NCI-H187 treated with DMSO at 0.1 percent for 48 hours (cell line): ENCODE results near the gene C16orf87.

Experiments used
- DNase-seq: peaks from one replicate; lab custom pipeline; 2025; lab: John Stamatoyannopoulos, UW

Gene C16orf87

DNA sequence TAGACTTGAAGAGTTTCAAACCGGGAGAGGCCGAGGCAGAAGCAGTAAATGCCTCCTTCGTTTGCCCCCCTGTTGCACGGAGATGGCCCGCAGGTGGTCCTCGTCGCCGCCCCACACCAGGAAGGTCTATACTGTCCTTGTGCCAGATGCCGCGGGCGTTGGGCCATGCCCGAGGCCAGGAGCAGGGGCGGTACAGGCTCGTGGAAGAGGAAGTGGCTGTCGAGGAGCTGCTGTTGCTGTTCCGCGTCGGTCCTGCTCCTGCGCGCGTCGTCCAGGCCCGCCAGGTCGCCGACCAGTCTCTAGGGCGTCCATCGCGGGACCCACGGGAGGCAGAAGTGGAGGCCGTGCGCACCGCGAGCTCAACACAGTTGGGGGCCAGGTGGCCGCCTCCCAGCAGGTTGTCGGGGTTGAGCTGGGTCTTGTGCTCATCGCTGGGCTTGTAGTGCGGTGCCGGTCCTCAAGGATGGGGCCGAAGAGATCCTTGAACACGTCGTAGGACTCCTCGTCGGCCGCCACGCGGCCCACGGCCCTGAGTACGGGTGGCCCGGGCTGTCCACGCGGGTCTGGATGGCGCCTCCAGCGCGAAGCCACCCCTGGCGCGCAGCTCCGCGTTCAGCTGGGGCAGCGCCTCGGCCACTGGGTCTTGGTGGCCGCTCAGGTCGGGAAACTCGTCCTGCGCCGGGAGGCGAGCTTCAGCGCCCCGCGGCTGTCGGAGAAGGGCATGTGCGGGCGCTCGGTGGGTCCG lies 13.1 kb upstream of the C16orf87 start:
- DNase-seq: no peak

DNA sequence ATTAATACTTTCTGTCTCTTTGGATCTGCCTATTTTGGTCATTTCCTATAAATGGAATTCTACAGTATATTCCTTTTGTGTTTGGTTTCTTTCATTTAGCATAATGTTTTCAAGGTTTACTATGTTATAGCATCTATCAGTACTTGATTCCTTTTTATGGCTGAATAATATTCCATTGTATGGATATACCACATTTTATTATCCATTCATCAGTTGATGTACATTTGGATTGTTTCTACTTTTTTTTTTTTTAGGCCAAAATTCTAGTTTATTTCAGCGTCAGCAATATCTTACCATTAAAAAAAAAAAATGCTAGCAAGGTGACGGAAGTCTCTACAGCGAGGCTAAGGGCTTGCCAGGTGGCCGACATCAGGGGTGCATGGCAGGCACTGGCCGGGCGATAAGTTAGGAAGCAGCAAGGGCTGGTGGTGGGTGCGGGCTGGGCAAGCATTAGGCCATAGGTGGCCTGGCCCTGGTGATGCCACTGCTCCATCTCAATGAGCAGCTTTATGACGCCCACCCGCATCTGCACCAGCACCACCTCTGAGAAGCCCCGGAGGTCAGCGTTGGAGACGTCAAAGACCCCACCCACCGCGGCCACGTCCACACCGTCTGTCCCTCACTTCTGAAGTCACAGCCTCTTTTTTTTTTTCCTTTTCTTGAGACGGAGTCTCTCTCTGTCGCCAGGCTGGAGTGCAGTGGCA lies 11.4 kb upstream of the C16orf87 start:
- no peak for DNase-seq

DNA sequence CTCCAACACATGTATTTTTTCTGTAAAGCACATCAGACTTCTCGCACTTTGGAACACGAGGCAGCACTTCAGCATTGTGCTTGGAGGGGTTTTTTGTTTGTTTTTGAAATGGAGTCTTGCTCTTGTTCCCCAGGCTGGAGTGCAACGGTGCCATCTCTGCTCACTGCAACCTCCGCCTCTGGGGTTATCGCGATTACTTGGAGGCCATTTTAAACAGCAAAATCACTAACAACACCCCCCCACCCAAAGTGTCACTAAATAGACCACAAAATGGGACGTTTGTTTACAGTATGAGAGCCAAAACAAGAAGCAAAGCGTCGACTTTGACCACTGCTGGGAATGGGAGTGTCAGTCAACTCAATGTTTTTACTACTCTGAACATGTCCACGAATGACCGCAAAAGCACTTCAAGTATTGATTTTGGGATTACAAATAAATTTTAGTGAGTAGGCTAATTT lies 9.0 kb upstream of the C16orf87 start:
- no peak for DNase-seq

DNA sequence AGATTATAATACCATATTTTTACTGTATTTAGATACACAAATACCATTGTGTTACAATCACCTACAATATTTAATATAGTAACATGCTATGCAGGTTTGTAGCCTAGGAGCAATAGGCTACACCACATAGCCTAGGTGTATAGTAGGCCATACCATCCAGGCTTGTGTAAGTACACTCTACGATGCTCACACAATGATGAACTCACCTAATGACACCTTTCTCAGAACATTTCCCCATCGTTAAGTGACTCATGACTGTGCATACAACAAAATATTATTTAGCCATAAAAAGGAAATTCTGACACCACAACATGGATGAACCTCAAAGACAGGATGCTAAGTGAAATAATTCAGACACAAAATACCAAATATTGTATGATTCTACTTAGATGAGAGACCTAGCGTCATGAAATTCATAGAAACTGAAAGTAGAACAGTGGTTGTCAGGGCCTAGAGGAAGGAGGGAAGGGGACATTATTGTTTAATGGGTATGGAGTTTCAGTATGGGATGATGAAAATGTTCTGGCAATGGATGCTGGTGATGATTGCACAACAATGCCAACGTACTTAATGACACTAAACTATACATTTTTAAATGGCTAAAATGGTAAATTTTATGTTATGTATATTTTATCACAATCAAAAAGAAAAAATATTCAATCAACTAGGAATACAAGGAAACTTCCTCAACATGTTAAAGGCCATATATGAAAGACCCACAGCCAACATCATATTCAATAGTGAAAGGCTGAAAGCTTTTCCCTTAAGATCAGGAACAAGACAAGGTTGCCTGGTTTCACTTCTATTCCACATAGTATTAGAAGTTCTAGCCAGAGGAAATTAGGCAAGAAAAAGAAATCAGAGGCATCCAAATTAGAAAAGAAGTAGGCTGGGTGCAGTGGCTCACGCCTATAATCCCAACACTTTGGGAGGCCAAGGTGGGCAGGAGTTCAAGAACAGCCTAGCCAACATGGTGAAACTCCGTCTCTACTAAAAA lies 5.9 kb upstream of the C16orf87 start:
- no peak for DNase-seq

- no peak for DNase-seq
Observed at GRCh38 chr16:46833460-46833800, 2.5 kb upstream of the C16orf87 start.

GRCh38 chr16:46832757-46833459 lies 1.9 kb upstream of the C16orf87 start:
- no peak for DNase-seq

DNA sequence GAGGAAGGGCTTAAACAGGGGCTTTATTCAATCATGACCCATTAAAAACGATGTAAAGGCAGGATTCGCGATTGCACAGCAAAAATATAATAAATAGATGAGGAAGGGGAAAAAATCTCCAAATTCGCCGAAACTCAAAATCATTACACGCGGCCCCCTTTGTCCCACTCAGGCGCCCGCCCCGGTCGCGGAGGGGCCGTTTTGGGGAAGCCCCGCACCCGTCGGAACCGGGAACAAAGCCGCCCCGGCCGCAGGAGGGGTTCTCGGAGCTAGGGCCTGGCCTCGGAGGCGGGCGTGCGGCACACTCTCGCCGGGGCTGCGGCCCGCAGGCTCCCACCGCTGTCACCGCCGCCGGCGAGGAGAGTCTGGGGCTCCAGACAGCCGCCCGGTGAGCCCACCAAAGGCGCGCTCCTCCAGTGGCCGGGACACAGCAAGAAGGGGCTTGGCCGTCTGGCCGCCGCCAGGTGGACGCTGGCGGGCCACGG lies 521 bp downstream of the C16orf87 start:
- no peak for DNase-seq

DNA sequence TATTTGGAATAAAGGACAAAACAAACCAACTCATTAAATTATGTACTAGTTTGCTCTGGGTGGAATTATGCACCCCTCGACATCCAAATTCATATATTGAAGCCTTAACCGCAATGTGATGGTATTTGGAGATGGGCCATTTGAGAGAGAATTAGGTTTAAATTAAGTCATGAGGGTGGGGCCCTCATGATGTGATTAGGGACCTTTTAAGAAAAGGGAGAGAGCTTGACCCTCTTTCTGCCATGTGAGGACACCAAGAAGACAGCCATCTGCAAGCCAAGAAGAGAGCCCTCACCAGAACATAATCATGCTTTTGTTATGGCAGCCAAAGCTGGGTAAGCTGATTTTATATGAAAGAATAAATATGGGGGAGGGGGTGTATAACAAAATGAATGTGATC lies 2.0 kb downstream of the C16orf87 start:
- no peak for DNase-seq

DNA sequence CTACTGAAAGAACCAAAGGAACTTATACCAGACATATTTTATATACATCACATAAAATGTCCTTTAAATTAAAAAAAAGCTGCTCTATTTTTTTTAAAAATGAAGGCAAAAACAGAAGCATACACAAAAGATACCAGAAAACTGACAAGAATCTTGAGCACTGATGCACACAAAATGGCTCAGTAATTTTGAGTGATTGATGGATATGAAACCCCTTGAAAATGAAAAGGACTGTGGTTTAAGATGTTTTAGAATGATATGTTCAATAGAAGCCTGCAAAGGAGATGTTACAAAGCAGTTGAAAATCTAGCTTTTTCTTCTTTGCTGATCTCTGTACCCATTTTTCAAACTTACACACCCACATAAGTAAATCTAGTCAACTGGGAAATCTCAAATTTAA lies 2.7 kb downstream of the C16orf87 start:
- DNase-seq: no peak

GRCh38 chr16:46826631-46827030 lies 4.3 kb downstream of the C16orf87 start:
- DNase-seq: no peak

GRCh38 chr16:46822270-46822669 lies 8.7 kb downstream of the C16orf87 start:
- no peak for DNase-seq

- DNase-seq: no peak
Observed at GRCh38 chr16:46817961-46818360, 13.0 kb downstream of the C16orf87 start.

DNA sequence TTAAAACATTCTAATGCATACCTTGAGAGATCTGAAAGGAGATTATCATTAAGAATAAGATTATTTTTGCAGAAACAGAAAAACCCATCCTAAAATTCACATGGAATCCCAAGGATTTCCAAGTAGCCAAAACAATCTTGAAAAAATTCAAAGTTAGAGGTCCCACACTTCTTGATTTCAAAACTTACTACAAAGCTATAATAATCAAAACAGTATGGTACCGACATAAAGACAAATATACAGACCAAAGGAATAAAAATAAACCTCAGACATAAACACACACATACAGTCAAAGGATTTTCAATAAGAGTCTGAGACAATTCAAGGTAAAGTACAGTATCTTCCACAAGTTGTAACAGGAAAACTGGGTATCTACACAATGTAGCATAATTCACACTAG lies 16.2 kb downstream of the C16orf87 start:
- no peak for DNase-seq

- DNase-seq: no peak
Observed at GRCh38 chr16:46813611-46814010, 17.4 kb downstream of the C16orf87 start.

DNA sequence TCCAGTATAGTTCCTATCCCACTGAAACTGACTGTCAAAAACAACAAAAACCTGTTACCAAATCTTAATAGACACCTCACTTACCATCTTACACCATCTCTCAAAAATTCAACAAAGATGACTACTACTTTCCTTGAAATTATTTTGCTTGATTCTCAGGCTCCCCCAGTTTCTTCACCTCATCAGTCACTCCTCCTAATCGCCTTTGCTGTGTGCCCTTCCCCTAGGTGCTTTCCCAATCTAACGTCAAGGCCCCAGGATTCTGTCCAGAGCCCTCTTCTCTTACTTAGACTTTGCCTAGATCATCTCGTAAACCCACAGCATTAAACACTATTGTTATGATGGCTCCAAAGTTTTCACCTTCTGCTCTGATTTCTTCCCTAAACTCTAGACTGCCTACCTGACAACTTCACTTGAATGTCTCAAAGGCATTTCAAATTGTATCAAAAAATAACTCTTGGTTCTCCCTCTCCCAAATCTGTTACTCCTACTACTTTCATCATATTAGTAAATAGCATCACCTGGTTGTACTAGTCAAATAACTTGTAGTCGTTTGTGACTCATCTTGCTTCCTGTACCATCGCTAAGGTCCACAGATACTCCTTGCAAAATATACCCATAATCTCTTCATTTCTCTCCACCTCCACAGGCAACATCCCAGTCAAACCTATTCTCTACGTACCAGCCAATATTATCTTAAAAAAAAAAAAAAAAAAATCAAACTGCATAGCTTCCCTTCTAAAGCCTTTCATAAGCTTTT lies 18.0 kb downstream of the C16orf87 start:
- no peak for DNase-seq

GRCh38 chr16:46811682-46812081 lies 19.3 kb downstream of the C16orf87 start:
- DNase-seq: no peak

GRCh38 chr16:46808997-46809396 lies 22.0 kb downstream of the C16orf87 start:
- DNase-seq: no peak

DNA sequence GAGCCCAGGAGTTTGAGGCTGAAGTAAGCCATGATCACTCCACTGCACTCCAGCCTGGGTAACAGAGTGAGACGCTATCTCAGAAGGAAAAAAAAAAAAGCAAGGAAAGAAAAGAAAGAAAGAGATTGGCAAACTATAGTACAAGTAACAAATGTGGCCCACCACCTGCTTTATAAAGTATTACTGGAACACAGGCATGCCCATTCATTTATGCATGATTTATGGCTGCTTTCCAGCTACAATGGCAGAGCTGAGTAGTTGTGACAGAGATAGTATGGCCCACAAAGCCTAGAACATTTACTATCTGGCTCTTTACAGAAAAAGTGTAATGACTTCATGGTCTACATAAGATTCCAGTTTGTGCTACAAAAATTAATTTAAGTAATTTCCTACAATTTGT lies 23.6 kb downstream of the C16orf87 start:
- no peak for DNase-seq

DNA sequence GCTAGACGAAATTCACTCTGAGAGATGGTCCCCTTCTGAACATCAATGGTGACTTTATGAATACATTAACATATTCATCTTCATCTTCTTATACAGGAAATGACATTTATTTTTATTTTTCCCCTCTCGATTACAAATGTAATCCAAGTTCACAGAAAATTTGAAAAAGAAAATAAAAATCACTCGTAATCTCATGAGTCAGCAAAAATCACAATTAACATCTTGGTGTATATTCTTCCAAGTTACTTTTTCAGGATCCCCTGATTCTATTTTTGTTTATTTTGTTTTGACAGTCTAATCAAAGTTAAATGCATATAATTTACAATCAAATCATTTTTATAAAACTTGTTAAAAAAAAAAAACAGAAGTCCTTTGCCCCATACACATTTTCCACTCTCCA lies 27.6 kb downstream of the C16orf87 start:
- DNase-seq: no peak

- no peak for DNase-seq
Observed at GRCh38 chr16:46801428-46802049, 29.4 kb downstream of the C16orf87 start.
